ENCODE measurements around the gene ANP32B. TPM values are rescaled to one million over a fixed set of nuclear protein-coding genes. Genes with fewer than 3 reads are reported as not detected.

ANP32B gene
- total and polyA plus RNA-seq, 2 experiments from 2014 or later, result 13.1 to 114 TPM

GRCh38 chr9:98031169-98031568 is 48.0 kb downstream of the ANP32B start:
- Mint-ChIP-seq H3K9me3 (no peaks in the 10 kb centered on the region), H3K4me1 (no peaks in the 10 kb centered on the region), H3K36me3 (ENCODE audit: low read depth) (no peaks in the 10 kb centered on the region), H3K27ac (no peak overlapping the region), H3K27me3 (ENCODE audit: insufficient read depth, low read depth, poor library complexity) (peaks cover 15% of the 10 kb centered on the region), H3K4me3 (no peak overlapping the region)
- no peaks in the 10 kb centered on the region for H4K20me1 ChIP-seq (replicated peaks; ENCODE audit: insufficient read depth)
- DNase-seq (ENCODE audit: low spot score), result no peak
- H3K4me1 ChIP-seq (ENCODE audit: insufficient read depth), result no peaks in the 10 kb centered on the region
- no peaks in the 10 kb centered on the region for H3K36me3 ChIP-seq (ENCODE audit: insufficient read depth)
- H3K9me2 ChIP-seq (ENCODE audit: insufficient read depth), result no peaks in the 10 kb centered on the region
- ATAC-seq, result no peak
- H2AFZ ChIP-seq, result no peak overlapping the region
- H3K27ac ChIP-seq (ENCODE audit: low read depth), result no peak overlapping the region
- H3K79me2 ChIP-seq (replicated peaks; ENCODE audit: insufficient read depth), result no peaks in the 10 kb centered on the region
- H3K4me3 ChIP-seq, result no peak overlapping the region
- no peak overlapping the region for H3K4me2 ChIP-seq
- TF ChIP-seq, protein P1, sequence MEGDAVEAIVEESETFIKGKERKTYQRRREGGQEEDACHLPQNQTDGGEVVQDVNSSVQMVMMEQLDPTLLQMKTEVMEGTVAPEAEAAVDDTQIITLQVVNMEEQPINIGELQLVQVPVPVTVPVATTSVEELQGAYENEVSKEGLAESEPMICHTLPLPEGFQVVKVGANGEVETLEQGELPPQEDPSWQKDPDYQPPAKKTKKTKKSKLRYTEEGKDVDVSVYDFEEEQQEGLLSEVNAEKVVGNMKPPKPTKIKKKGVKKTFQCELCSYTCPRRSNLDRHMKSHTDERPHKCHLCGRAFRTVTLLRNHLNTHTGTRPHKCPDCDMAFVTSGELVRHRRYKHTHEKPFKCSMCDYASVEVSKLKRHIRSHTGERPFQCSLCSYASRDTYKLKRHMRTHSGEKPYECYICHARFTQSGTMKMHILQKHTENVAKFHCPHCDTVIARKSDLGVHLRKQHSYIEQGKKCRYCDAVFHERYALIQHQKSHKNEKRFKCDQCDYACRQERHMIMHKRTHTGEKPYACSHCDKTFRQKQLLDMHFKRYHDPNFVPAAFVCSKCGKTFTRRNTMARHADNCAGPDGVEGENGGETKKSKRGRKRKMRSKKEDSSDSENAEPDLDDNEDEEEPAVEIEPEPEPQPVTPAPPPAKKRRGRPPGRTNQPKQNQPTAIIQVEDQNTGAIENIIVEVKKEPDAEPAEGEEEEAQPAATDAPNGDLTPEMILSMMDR (conservative IDR thresholded peaks at IDR 0.05; ENCODE audit: low read depth in 2 of 2), result no peak
- TF ChIP-seq EZH2 (IDR thresholded peaks at IDR 0.05; ENCODE audit: low read depth, unreplicated experiment) (no peak), JUNB (IDR thresholded peaks at IDR 0.05; ENCODE audit: unreplicated experiment) (no peak), ZNF331 (CRISPR knock-in tag; IDR thresholded peaks at IDR 0.05; ENCODE audit: low read depth) (no peak)
- H3K27me3 ChIP-seq (ENCODE audit: insufficient read depth), result no peaks in the 10 kb centered on the region
- no peaks in the 10 kb centered on the region for H3F3A ChIP-seq (replicated peaks; ENCODE audit: low read depth)

DNA sequence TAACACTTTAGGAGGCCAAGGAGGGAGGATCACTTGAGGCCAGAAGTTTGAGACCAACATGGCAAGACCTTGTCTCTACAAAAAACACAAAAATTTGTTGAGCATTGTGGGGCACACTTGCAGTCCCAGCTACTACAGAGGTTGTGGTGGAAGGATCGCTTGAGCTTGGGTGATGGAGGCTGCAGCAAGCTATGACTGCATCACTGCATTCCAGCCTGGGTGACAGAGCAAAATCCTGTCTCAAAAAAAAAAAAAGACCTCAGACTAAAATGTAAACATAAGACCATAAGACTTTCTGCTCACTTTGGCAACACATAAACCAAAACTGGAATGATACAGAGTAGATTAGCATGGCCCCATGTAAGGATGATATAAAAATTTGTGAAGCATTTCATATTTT is 48.8 kb downstream of the ANP32B start:
- no peak overlapping the region for H3K27ac Mint-ChIP-seq
- no peak for ATAC-seq
- no peak overlapping the region for H3K27ac ChIP-seq (ENCODE audit: low read depth)

GRCh38 chr9:98034593-98035546 is 51.7 kb downstream of the ANP32B start:
- DNase-seq (ENCODE audit: low spot score), result peak; percentile 96
- no peak overlapping the region; the same call in 2 of the 3 replicates for H3K4me3 Mint-ChIP-seq
- no peaks in the 10 kb centered on the region for H3K36me3 Mint-ChIP-seq (ENCODE audit: low read depth)
- no peak overlapping the region for H3K27ac Mint-ChIP-seq
- no peaks in the 10 kb centered on the region for H3K36me3 ChIP-seq (ENCODE audit: insufficient read depth)
- no peak for TF ChIP-seq REST (IDR thresholded peaks at IDR 0.05; ENCODE audit: unreplicated experiment)
- TF ChIP-seq, protein P1 (conservative IDR thresholded peaks at IDR 0.05; ENCODE audit: low read depth in 2 of 2), result peak; percentile 80 to 92
- H3K4me2 ChIP-seq, result no peak overlapping the region
- H4K20me1 ChIP-seq (replicated peaks; ENCODE audit: insufficient read depth), result no peaks in the 10 kb centered on the region
- no peaks in the 10 kb centered on the region for H3K27me3 ChIP-seq (ENCODE audit: insufficient read depth)
- peak; percentile 98 for ATAC-seq
- H3K4me1 ChIP-seq (ENCODE audit: insufficient read depth), result no peaks in the 10 kb centered on the region
- H3K4me1 Mint-ChIP-seq, result peaks cover 3% of the 10 kb centered on the region; the same call in 1 of the 3 replicates
- no peaks in the 10 kb centered on the region for H3K9me3 Mint-ChIP-seq
- H3K27me3 Mint-ChIP-seq (ENCODE audit: insufficient read depth, low read depth, poor library complexity), result peaks cover 14% of the 10 kb centered on the region
- no peaks in the 10 kb centered on the region for H3K9me2 ChIP-seq (ENCODE audit: insufficient read depth)
- H3K4me3 ChIP-seq, result no peak overlapping the region
- no peak overlapping the region for H3K27ac ChIP-seq (ENCODE audit: low read depth)
- no peaks in the 10 kb centered on the region for H3K79me2 ChIP-seq (replicated peaks; ENCODE audit: insufficient read depth)
- H2AFZ ChIP-seq, result peak overlapping the region; percentile 87
- H3F3A ChIP-seq (replicated peaks; ENCODE audit: low read depth), result no peaks in the 10 kb centered on the region

More for the DNA sequence above, 48.8 kb downstream of the ANP32B start:
- no peak for TF ChIP-seq ZNF331 (CRISPR knock-in tag; IDR thresholded peaks at IDR 0.05; ENCODE audit: low read depth)
- TF ChIP-seq NANOG (IDR thresholded peaks at IDR 0.05; ENCODE audit: borderline replicate concordance), result no peak
- H3K36me3 Mint-ChIP-seq (ENCODE audit: low read depth), result no peaks in the 10 kb centered on the region
- Histone ChIP-seq H3K4me2 (no peak overlapping the region), H2AFZ (no peak overlapping the region), H3K9me2 (ENCODE audit: insufficient read depth) (no peaks in the 10 kb centered on the region), H3F3A (replicated peaks; ENCODE audit: low read depth) (no peaks in the 10 kb centered on the region), H3K27me3 (ENCODE audit: insufficient read depth) (no peaks in the 10 kb centered on the region), H3K79me2 (replicated peaks; ENCODE audit: insufficient read depth) (no peaks in the 10 kb centered on the region), H3K4me1 (ENCODE audit: insufficient read depth) (no peaks in the 10 kb centered on the region), H3K4me3 (no peak overlapping the region), H3K36me3 (ENCODE audit: insufficient read depth) (no peaks in the 10 kb centered on the region), H4K20me1 (replicated peaks; ENCODE audit: insufficient read depth) (no peaks in the 10 kb centered on the region)
- H3K4me3 Mint-ChIP-seq, result no peak overlapping the region
- H3K4me1 Mint-ChIP-seq, result no peaks in the 10 kb centered on the region
- no peak for DNase-seq (ENCODE audit: low spot score)
- peaks cover 15% of the 10 kb centered on the region for H3K27me3 Mint-ChIP-seq (ENCODE audit: insufficient read depth, low read depth, poor library complexity)
- no peaks in the 10 kb centered on the region for H3K9me3 Mint-ChIP-seq

Measured in GM23338 (cell line).